Spinal cord (tissue), 10 donors: ENCODE measurements around the gene TSPAN15. TPM values are rescaled to one million over a fixed set of nuclear protein-coding genes. Genes with fewer than 3 reads are reported as not detected.

Experiments
- DNase-seq, 6 donors: peaks; one replicate each; pipeline versions ENCODE4 v3.0.0 to v3.0.0-alpha.2; 2013 to 2015; ENCODE audit warnings: low spot score in 6 of 6, low read depth in 4 of 6
- H3K27ac ChIP-seq: one replicate; pipeline ENCODE4 v1.5.1; 2013; ENCODE audit warnings: low read depth, low read length, control low read depth
- H3K27me3 ChIP-seq: one replicate; pipeline ENCODE4 v1.6.1; 2013; ENCODE audit warnings: low read length; ENCODE audit not compliant: control insufficient read depth, insufficient read depth
- H3K36me3 ChIP-seq: one replicate; pipeline ENCODE4 v1.6.1; 2013; ENCODE audit warnings: low read length; ENCODE audit not compliant: control insufficient read depth, insufficient read depth
- H3K4me1 ChIP-seq: one replicate; pipeline ENCODE4 v1.6.1; 2013; ENCODE audit warnings: low read length; ENCODE audit not compliant: control insufficient read depth, insufficient read depth
- H3K4me3 ChIP-seq: one replicate; pipeline ENCODE4 v1.5.1; 2013; ENCODE audit warnings: low read depth, low read length, control low read depth
- H3K9me3 ChIP-seq: one replicate; pipeline ENCODE4 v1.6.1; 2013; ENCODE audit warnings: low read length; ENCODE audit not compliant: control insufficient read depth, insufficient read depth
- WGBS: methylation state at CpG from one replicate; pipeline ENCODE4 v1.1.5; 2013; ENCODE audit warnings: missing lambda C conversion rate; ENCODE audit not compliant: insufficient coverage; 5-methylcytosine and 5-hydroxymethylcytosine counted together
- polyA plus RNA-seq, 2 donors: library from polyadenylated mRNA; unstranded; fragments of 120-200 nt; gene quantifications; one replicate each; pipeline ENCODE4 v1.2.1, GENCODE V29; 2013; ENCODE audit not compliant: insufficient read length in 2 of 2
- total RNA-seq, 2 donors: library from RNA; depleted of rRNA in 1 of 2; stranded (reverse); fragments of 120-200 nt in 1 of 2; fragments of >200 nt in 1 of 2; gene quantifications; one replicate each; pipeline versions ENCODE4 v1.2.3 to v1.2.4, GENCODE V29; 2013 to 2014
- donor health status: healthy.

Gene TSPAN15
- total and polyA plus RNA-seq, 4 donors, result 23.0 to 42.7 (median 26.5) TPM

- Histone ChIP-seq H3K27ac (peak overlapping the region; percentile 29), H3K27me3 (no peaks in the 10 kb centered on the region), H3K4me1 (peaks cover 50% of the 10 kb centered on the region), H3K9me3 (no peaks in the 10 kb centered on the region), H3K4me3 (no peak overlapping the region), H3K36me3 (peaks cover 2% of the 10 kb centered on the region)
- WGBS, result 78% methylated on average over 5 of the region's 6 CpGs
- DNase-seq, result no peak
Observed at GRCh38 chr10:69463886-69464285, 12.6 kb downstream of the TSPAN15 start.

- Histone ChIP-seq H3K27me3 (no peaks in the 10 kb centered on the region), H3K9me3 (no peaks in the 10 kb centered on the region), H3K4me1 (peaks cover 49% of the 10 kb centered on the region), H3K36me3 (peaks cover 2% of the 10 kb centered on the region), H3K27ac (peak overlapping the region; percentile 29), H3K4me3 (no peak overlapping the region)
- no peak for DNase-seq
- WGBS, result 78% methylated on average over 7 of the region's 7 CpGs
Observed at GRCh38 chr10:69464401-69464800, 13.1 kb downstream of the TSPAN15 start.

- no peaks in the 10 kb centered on the region for H3K27me3 ChIP-seq
- peaks cover 44% of the 10 kb centered on the region for H3K4me1 ChIP-seq
- peak overlapping the region; percentile 29 for H3K27ac ChIP-seq
- WGBS, result 54% methylated on average over 2 of the region's 2 CpGs
- no peak overlapping the region for H3K4me3 ChIP-seq
- H3K9me3 ChIP-seq, result no peaks in the 10 kb centered on the region
- H3K36me3 ChIP-seq, result peaks cover 2% of the 10 kb centered on the region
- DNase-seq, result no peak
Observed at GRCh38 chr10:69464801-69465401, 13.6 kb downstream of the TSPAN15 start.

GRCh38 chr10:69465457-69466157, 14.3 kb downstream of the TSPAN15 start:
- no peak overlapping the region for H3K27ac ChIP-seq
- 94% methylated on average over 8 of the region's 9 CpGs for WGBS
- H3K9me3 ChIP-seq, result no peaks in the 10 kb centered on the region
- H3K36me3 ChIP-seq, result no peaks in the 10 kb centered on the region
- no peaks in the 10 kb centered on the region for H3K27me3 ChIP-seq
- no peak for DNase-seq
- peaks cover 37% of the 10 kb centered on the region for H3K4me1 ChIP-seq
- H3K4me3 ChIP-seq, result no peak overlapping the region

GRCh38 chr10:69466158-69466490, 14.9 kb downstream of the TSPAN15 start:
- Histone ChIP-seq H3K4me1 (peaks cover 34% of the 10 kb centered on the region), H3K9me3 (no peaks in the 10 kb centered on the region), H3K27me3 (no peaks in the 10 kb centered on the region), H3K36me3 (no peaks in the 10 kb centered on the region), H3K27ac (no peak overlapping the region), H3K4me3 (no peak overlapping the region)
- WGBS, result 69% methylated on average over 5 of the region's 5 CpGs
- DNase-seq, result peak in 1 of 6 donors; percentile 18

DNA sequence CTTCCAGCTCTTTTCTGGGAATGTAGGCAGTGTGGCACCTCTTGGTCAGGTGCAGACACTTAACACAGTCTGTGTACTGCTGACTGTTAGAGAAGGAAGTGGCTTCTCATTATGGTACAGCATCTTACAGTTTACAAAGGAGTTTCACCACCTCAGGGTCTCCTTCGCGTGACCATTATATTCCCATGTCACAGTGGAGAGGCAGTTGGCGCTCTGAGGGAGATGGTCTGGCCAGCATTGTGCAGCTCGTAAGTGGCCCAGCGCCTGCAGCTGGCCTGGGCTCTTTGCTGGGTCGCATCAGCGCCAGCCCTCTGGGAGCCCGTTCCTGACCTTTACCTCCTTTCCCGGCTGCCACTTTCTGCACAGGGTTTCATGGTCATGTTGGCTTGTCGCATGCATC, 15.4 kb downstream of the TSPAN15 start:
- Histone ChIP-seq H3K27me3 (no peaks in the 10 kb centered on the region), H3K4me3 (no peak overlapping the region), H3K27ac (no peak overlapping the region), H3K4me1 (peaks cover 30% of the 10 kb centered on the region), H3K36me3 (no peaks in the 10 kb centered on the region), H3K9me3 (no peaks in the 10 kb centered on the region)
- no peak for DNase-seq
- 94% methylated on average over 6 of the region's 10 CpGs for WGBS

- H3K27ac ChIP-seq, result peak overlapping the region; percentile 43
- peaks cover 31% of the 10 kb centered on the region for H3K4me1 ChIP-seq
- WGBS, result 39% methylated on average over 6 of the region's 13 CpGs
- H3K4me3 ChIP-seq, result no peak overlapping the region
- no peaks in the 10 kb centered on the region for H3K9me3 ChIP-seq
- no peaks in the 10 kb centered on the region for H3K27me3 ChIP-seq
- no peaks in the 10 kb centered on the region for H3K36me3 ChIP-seq
- no peak for DNase-seq
Observed at GRCh38 chr10:69467928-69468750, 16.9 kb downstream of the TSPAN15 start.

DNA sequence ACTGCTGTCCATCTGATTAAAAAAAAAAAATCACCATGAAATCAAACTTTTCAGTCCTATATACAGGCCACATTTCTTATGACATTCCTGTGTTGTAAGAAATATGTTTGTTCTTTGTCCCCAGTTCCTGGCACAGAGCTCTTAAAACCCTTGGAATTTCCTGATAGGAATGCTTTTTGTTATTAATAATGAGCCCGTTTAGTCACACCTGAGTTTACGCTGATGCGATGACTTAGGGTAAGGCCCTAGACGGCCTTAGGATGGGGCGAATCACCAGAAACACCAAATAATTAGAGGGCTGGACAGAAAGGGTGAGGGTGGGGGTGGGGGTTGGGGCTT, 17.5 kb downstream of the TSPAN15 start:
- no peaks in the 10 kb centered on the region for H3K27me3 ChIP-seq
- H3K27ac ChIP-seq, result peak overlapping the region; percentile 43
- no peak overlapping the region for H3K4me3 ChIP-seq
- DNase-seq, result no peak
- H3K4me1 ChIP-seq, result peaks cover 37% of the 10 kb centered on the region
- WGBS, result 76% methylated on average over 3 of the region's 5 CpGs
- no peaks in the 10 kb centered on the region for H3K9me3 ChIP-seq
- no peaks in the 10 kb centered on the region for H3K36me3 ChIP-seq

DNA sequence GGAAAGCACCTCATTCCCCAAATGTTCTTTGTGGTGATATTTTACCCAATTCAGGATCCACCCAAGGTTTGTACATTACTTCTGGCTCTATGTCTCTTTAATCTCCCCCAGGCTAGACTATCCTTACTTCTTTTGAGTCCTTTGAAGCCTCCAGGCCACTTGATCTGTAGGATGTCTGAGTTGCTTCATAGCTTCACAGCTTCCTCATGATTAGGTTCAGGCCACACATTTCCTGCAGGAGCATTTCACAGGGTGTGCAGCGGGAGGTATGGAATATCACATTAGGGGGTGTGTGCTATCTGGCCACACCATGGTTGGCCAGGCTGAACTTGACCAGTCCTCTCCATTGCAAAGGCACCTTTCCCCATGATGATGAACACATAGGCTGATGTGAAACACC, 18.7 kb downstream of the TSPAN15 start:
- H3K27ac ChIP-seq, result no peak overlapping the region

More for the DNA sequence above, 18.7 kb downstream of the TSPAN15 start:
- no peak for DNase-seq
- H3K4me1 ChIP-seq, result peaks cover 35% of the 10 kb centered on the region
- no peaks in the 10 kb centered on the region for H3K36me3 ChIP-seq
- H3K27me3 ChIP-seq, result no peaks in the 10 kb centered on the region
- no CpG with 5 or more reads among the region's 1 CpG for WGBS
- H3K9me3 ChIP-seq, result no peaks in the 10 kb centered on the region
- no peak overlapping the region for H3K4me3 ChIP-seq
